ENCODE data around the gene LSM3.

DNA sequence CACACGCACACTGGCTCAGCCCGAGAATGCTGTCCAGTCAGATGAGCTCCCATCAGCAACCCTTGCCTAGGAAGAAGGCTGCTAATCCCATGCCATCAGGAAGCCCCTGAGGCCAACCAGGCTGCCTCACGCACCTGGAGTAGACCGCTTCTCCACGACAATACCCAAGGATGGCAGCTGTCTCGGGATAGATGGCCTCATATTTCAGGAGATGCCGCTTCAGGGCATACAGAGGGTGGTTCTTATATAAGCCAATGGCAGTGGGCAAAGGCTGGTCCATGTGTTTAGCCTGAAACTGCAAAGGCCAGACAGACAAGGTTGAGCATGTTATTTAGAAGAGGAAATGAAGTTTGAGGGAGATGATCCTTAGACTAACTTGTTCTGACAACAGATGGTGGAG is 22.4 kb upstream of the LSM3 start:
- TF ChIP-seq, protein P1, sequence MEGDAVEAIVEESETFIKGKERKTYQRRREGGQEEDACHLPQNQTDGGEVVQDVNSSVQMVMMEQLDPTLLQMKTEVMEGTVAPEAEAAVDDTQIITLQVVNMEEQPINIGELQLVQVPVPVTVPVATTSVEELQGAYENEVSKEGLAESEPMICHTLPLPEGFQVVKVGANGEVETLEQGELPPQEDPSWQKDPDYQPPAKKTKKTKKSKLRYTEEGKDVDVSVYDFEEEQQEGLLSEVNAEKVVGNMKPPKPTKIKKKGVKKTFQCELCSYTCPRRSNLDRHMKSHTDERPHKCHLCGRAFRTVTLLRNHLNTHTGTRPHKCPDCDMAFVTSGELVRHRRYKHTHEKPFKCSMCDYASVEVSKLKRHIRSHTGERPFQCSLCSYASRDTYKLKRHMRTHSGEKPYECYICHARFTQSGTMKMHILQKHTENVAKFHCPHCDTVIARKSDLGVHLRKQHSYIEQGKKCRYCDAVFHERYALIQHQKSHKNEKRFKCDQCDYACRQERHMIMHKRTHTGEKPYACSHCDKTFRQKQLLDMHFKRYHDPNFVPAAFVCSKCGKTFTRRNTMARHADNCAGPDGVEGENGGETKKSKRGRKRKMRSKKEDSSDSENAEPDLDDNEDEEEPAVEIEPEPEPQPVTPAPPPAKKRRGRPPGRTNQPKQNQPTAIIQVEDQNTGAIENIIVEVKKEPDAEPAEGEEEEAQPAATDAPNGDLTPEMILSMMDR (IDR thresholded peaks at IDR 0.05) = no peak
- TF ChIP-seq POLR2A (IDR thresholded peaks at IDR 0.05) = no peak

All from adrenal gland (tissue), 5 donors.